ENCODE data around the gene TDRD3. TPM values are rescaled to one million over a fixed set of nuclear protein-coding genes. Genes with fewer than 3 reads are reported as not detected.
A peak's percentile ranks its signal among the peaks of the same experiment; 100 is the strongest.

The TDRD3 gene
- total RNA-seq, 1 donor from 2014 or later: 10.7 TPM

GRCh38 chr13:60479273-60479672 lies 82.3 kb downstream of the TDRD3 start:
- no peak for TF ChIP-seq EZH2 (IDR thresholded peaks at IDR 0.05; ENCODE audit: insufficient read depth, low read length)
- no peak for TF ChIP-seq CTCF (IDR thresholded peaks at IDR 0.05; ENCODE audit: insufficient read depth, low read depth, low read length)
- FAIRE-seq: no peak
- H3K9me3 Mint-ChIP-seq (ENCODE audit: unreplicated experiment): peaks cover 14% of the 10 kb centered on the region
- Histone ChIP-seq H3K4me1 (ENCODE audit: insufficient read depth, low read length) (no peaks in the 10 kb centered on the region), H2AFZ (ENCODE audit: low read depth, low read length) (no peak overlapping the region), H3K4me2 (ENCODE audit: low read length) (no peak overlapping the region), H4K20me1 (ENCODE audit: insufficient read depth, low read length) (no peaks in the 10 kb centered on the region), H3K36me3 (ENCODE audit: insufficient read depth, low read length) (no peaks in the 10 kb centered on the region), H3K9ac (ENCODE audit: low read length) (no peak overlapping the region), H3K27ac (ENCODE audit: low read depth, low read length) (no peak overlapping the region), H3K27me3 (ENCODE audit: insufficient read depth, low read length) (no peaks in the 10 kb centered on the region), H3K4me3 (ENCODE audit: insufficient read depth, low read depth, low read length) (no peak overlapping the region), H3K9me3 (ENCODE audit: insufficient read depth, low read depth, low read length) (no peaks in the 10 kb centered on the region), H3K79me2 (ENCODE audit: insufficient read depth, low read length) (no peaks in the 10 kb centered on the region)
- H3K36me3 Mint-ChIP-seq (ENCODE audit: low read depth, unreplicated experiment): peaks cover 9% of the 10 kb centered on the region
- DNase-seq (ENCODE audit: low read depth): no peak
- H3K4me3 Mint-ChIP-seq (ENCODE audit: unreplicated experiment): no peak overlapping the region
- no peak overlapping the region for H3K27ac Mint-ChIP-seq (ENCODE audit: unreplicated experiment)
- peaks cover 3% of the 10 kb centered on the region for H3K4me1 Mint-ChIP-seq (ENCODE audit: low read depth, unreplicated experiment)
- no peaks in the 10 kb centered on the region for H3K27me3 Mint-ChIP-seq (ENCODE audit: low read depth, unreplicated experiment)

DNA sequence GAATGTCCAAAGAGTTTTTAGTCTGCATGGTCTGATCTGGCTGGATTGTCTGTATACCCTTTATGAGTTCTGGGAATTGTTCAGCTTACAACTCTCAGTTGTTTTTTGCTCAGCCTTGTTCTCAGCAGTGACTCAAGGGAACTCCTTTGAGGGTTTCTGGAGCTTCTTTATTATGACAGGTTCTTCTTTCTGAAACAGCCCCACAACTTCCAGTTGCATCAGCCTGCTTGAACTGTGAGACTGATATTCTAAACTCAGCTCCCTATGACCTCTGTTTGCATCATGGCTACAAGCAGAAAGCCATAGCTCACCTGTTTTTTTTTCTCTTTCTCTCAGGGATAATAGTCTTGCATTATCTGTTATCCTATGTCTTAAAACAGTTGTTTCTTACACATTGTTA lies 85.0 kb downstream of the TDRD3 start:
- H3K36me3 ChIP-seq (ENCODE audit: insufficient read depth, low read length): no peaks in the 10 kb centered on the region
- H3K27ac ChIP-seq (ENCODE audit: low read depth, low read length): no peak overlapping the region
- H3K27me3 Mint-ChIP-seq (ENCODE audit: low read depth, unreplicated experiment): no peaks in the 10 kb centered on the region
- DNase-seq (ENCODE audit: low read depth) (no peak), FAIRE-seq (no peak)
- H2AFZ ChIP-seq (ENCODE audit: low read depth, low read length): no peak overlapping the region
- no peaks in the 10 kb centered on the region for H3K9me3 ChIP-seq (ENCODE audit: insufficient read depth, low read depth, low read length)
- H3K4me1 ChIP-seq (ENCODE audit: insufficient read depth, low read length): no peaks in the 10 kb centered on the region
- H3K4me1 Mint-ChIP-seq (ENCODE audit: low read depth, unreplicated experiment): peaks cover 3% of the 10 kb centered on the region
- TF ChIP-seq CTCF (IDR thresholded peaks at IDR 0.05; ENCODE audit: insufficient read depth, low read depth, low read length): no peak
- TF ChIP-seq EZH2 (IDR thresholded peaks at IDR 0.05; ENCODE audit: insufficient read depth, low read length): no peak
- H4K20me1 ChIP-seq (ENCODE audit: insufficient read depth, low read length): no peaks in the 10 kb centered on the region
- no peak overlapping the region for H3K9ac ChIP-seq (ENCODE audit: low read length)
- peak overlapping the region; percentile 79 for H3K27ac Mint-ChIP-seq (ENCODE audit: unreplicated experiment)
- H3K9me3 Mint-ChIP-seq (ENCODE audit: unreplicated experiment): peaks cover 12% of the 10 kb centered on the region
- no peak overlapping the region for H3K4me3 Mint-ChIP-seq (ENCODE audit: unreplicated experiment)
- H3K79me2 ChIP-seq (ENCODE audit: insufficient read depth, low read length): no peaks in the 10 kb centered on the region
- H3K36me3 Mint-ChIP-seq (ENCODE audit: low read depth, unreplicated experiment): peaks cover 9% of the 10 kb centered on the region
- no peak overlapping the region for H3K4me2 ChIP-seq (ENCODE audit: low read length)
- H3K27me3 ChIP-seq (ENCODE audit: insufficient read depth, low read length): no peaks in the 10 kb centered on the region
- H3K4me3 ChIP-seq (ENCODE audit: insufficient read depth, low read depth, low read length): no peak overlapping the region

- Histone ChIP-seq H3K4me3 (ENCODE audit: insufficient read depth, low read depth, low read length) (no peak overlapping the region), H2AFZ (ENCODE audit: low read depth, low read length) (no peak overlapping the region), H3K4me2 (ENCODE audit: low read length) (no peak overlapping the region), H3K36me3 (ENCODE audit: insufficient read depth, low read length) (no peaks in the 10 kb centered on the region), H3K4me1 (ENCODE audit: insufficient read depth, low read length) (no peaks in the 10 kb centered on the region), H4K20me1 (ENCODE audit: insufficient read depth, low read length) (no peaks in the 10 kb centered on the region), H3K27me3 (ENCODE audit: insufficient read depth, low read length) (no peaks in the 10 kb centered on the region), H3K9ac (ENCODE audit: low read length) (no peak overlapping the region), H3K79me2 (ENCODE audit: insufficient read depth, low read length) (no peaks in the 10 kb centered on the region), H3K9me3 (ENCODE audit: insufficient read depth, low read depth, low read length) (peaks cover 5% of the 10 kb centered on the region), H3K27ac (ENCODE audit: low read depth, low read length) (no peak overlapping the region)
- TF ChIP-seq CTCF (IDR thresholded peaks at IDR 0.05; ENCODE audit: insufficient read depth, low read depth, low read length) (no peak), EZH2 (IDR thresholded peaks at IDR 0.05; ENCODE audit: insufficient read depth, low read length) (no peak)
- DNase-seq (ENCODE audit: low read depth) (no peak), FAIRE-seq (no peak)
- Mint-ChIP-seq H3K27me3 (ENCODE audit: low read depth, unreplicated experiment) (no peaks in the 10 kb centered on the region), H3K9me3 (ENCODE audit: unreplicated experiment) (peaks cover 8% of the 10 kb centered on the region), H3K4me3 (ENCODE audit: unreplicated experiment) (no peak overlapping the region), H3K4me1 (ENCODE audit: low read depth, unreplicated experiment) (peaks cover 3% of the 10 kb centered on the region), H3K27ac (ENCODE audit: unreplicated experiment) (no peak overlapping the region), H3K36me3 (ENCODE audit: low read depth, unreplicated experiment) (peaks cover 10% of the 10 kb centered on the region)
These were observed 87.8 kb downstream of the TDRD3 start for GRCh38 chr13:60484865-60485264.
